GM23338 (cell line): ENCODE measurements around the gene B3GALT5. TPM values are rescaled to one million over a fixed set of nuclear protein-coding genes. Genes with fewer than 3 reads are reported as not detected.
A peak's percentile ranks its signal among the peaks of the same experiment; 100 is the strongest.

Experiments used
- ATAC-seq: fragments of 200-7000 bp; cut with Tn5 transposase; 3 replicates; pipeline ENCODE4 v1.9.1; 2020
- DNase-seq: peaks from one replicate; pipeline ENCODE4 v3.0.0-alpha.2; 2015; ENCODE audit warnings: low spot score
- H2AFZ ChIP-seq: fragments of 200-600 bp; sonication (generic); 2 replicates; pipeline ENCODE4 v1.8.0; 2016; ENCODE audit warnings: antibody characterized with exemption, mild to moderate bottlenecking, moderate library complexity
- H3F3A ChIP-seq: fragments of 200-600 bp; sonication (generic); replicated peaks from 2 replicates; pipeline ENCODE4 v1.8.0; 2017; ENCODE audit warnings: antibody characterized with exemption, mixed run types, low read depth
- H3K27ac ChIP-seq: fragments of 200-600 bp; sonication (generic); 2 replicates; pipeline ENCODE4 v1.6.1; 2016; ENCODE audit warnings: low read depth
- H3K27me3 ChIP-seq: fragments of 200-600 bp; sonication (generic); 2 replicates; pipeline ENCODE4 v1.8.0; 2016; ENCODE audit warnings: mild to moderate bottlenecking, mixed run types, moderate library complexity; ENCODE audit not compliant: insufficient read depth
- H3K36me3 ChIP-seq: fragments of 200-600 bp; sonication (generic); 2 replicates; pipeline ENCODE4 v1.8.0; 2016; ENCODE audit warnings: mild to moderate bottlenecking; ENCODE audit not compliant: insufficient read depth
- H3K4me1 ChIP-seq: fragments of 200-600 bp; sonication (generic); 2 replicates; pipeline ENCODE4 v1.8.0; 2016; ENCODE audit warnings: mild to moderate bottlenecking, moderate library complexity; ENCODE audit not compliant: insufficient read depth
- H3K4me2 ChIP-seq: fragments of 200-600 bp; sonication (generic); 2 replicates; pipeline ENCODE4 v1.7.1; 2017; ENCODE audit warnings: mixed run types
- H3K4me3 ChIP-seq: fragments of 200-600 bp; sonication (generic); 2 replicates; pipeline ENCODE4 v1.6.1; 2016; ENCODE audit warnings: mixed run types
- H3K79me2 ChIP-seq: fragments of 200-600 bp; sonication (generic); replicated peaks from 2 replicates; pipeline ENCODE4 v1.8.0; 2017; ENCODE audit warnings: mild to moderate bottlenecking; ENCODE audit not compliant: insufficient read depth
- H3K9me2 ChIP-seq: fragments of 200-600 bp; sonication (generic); 2 replicates; pipeline ENCODE4 v1.8.0; 2017; ENCODE audit not compliant: insufficient read depth
- H4K20me1 ChIP-seq: fragments of 200-600 bp; sonication (generic); replicated peaks from 2 replicates; pipeline ENCODE4 v1.8.0; 2017; ENCODE audit warnings: mild to moderate bottlenecking; ENCODE audit not compliant: insufficient read depth
- H3K27ac Mint-ChIP-seq: 2 replicates; pipeline ENCODE4 v1.8.0; 2020; ENCODE audit warnings: inconsistent platforms, mild to moderate bottlenecking, moderate library complexity, mixed read lengths
- H3K27me3 Mint-ChIP-seq: 3 replicates; pipeline ENCODE4 v1.8.0; 2022; ENCODE audit warnings: low read depth, mild to moderate bottlenecking, moderate library complexity, mixed read lengths, inconsistent platforms; ENCODE audit not compliant: insufficient read depth, poor library complexity
- H3K36me3 Mint-ChIP-seq: 3 replicates; pipeline ENCODE4 v1.8.0; 2021; ENCODE audit warnings: low read depth, mild to moderate bottlenecking, inconsistent platforms, moderate library complexity, mixed read lengths
- H3K4me1 Mint-ChIP-seq: 3 replicates; pipeline ENCODE4 v1.8.0; 2020; ENCODE audit warnings: mild to moderate bottlenecking, inconsistent platforms, mixed read lengths
- H3K4me3 Mint-ChIP-seq: 3 replicates; pipeline ENCODE4 v1.8.0; 2021; ENCODE audit warnings: moderate library complexity, mild to moderate bottlenecking, inconsistent platforms, mixed read lengths
- H3K9me3 Mint-ChIP-seq: 3 replicates; pipeline ENCODE4 v1.8.0; 2020; ENCODE audit warnings: moderate library complexity, mild to moderate bottlenecking, inconsistent platforms, mixed read lengths
- ZNF331 ChIP-seq: fragments of 250-450 bp; sonication (Bioruptor Pico); IDR thresholded peaks from 2 replicates; pipeline ENCODE4 v1.5.0; 2020; ENCODE audit warnings: low read depth, mild to moderate bottlenecking, moderate library complexity
- ZNF462 ChIP-seq: fragments of 250-450 bp; sonication (Bioruptor Pico); IDR thresholded peaks from 2 replicates; pipeline ENCODE4 v1.5.0; 2020; ENCODE audit warnings: mild to moderate bottlenecking, moderate library complexity
- polyA plus RNA-seq: library from polyadenylated mRNA; unstranded; fragments of >200 nt; fragmentation: Nextera tagmentation; extraction: Ambion mirVana; gene quantifications from 2 replicates; pipeline ENCODE4 v1.2.1, GENCODE V29; 2016
- total RNA-seq: library from RNA; depleted of rRNA; stranded (reverse); fragments of >200 nt; shearing (Covaris generic); gene quantifications from 2 replicates; pipeline ENCODE4 v1.2.3, GENCODE V29; 2014
- TF ChIP-seq, protein P1 (sequence below), 2 experiments: fragments of 200-600 bp in 1 of 2; sonication (generic) in 1 of 2; conservative IDR thresholded peaks; 2 replicates each; pipeline versions ENCODE4 v1.5.1 to v1.6.1; 2016 to 2017; ENCODE audit warnings: antibody characterized with exemption in 2 of 2, low read depth in 2 of 2, mild to moderate bottlenecking in 2 of 2, moderate library complexity in 1 of 2

The B3GALT5 gene
- total and polyA plus RNA-seq, 2 experiments from 2014 or later = 6.2 to 37.5 TPM

DNA sequence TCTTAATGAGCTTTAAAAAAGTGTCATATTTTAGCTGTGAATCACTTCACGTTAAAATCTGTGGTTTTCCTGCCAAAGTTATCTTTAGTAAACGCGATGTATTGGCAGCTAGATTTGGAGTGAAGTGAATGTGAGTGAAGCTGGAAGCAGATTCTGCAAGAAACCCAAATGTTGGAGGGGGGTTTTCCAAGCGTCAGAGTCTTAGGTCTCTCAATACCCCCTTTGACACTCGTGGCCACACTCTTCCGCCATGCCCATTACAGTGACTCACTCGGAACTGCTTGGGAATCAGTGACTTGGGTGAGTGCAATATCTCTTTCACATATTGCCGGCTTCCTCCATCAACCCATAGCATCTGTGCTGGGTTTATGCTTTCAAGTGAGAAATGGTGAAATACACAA lies 17.5 kb downstream of the B3GALT5 start (continued):
- TF ChIP-seq ZNF462 (CRISPR knock-in tag) = no peak

- Mint-ChIP-seq H3K9me3 (no peaks in the 10 kb centered on the region), H3K27ac (no peak overlapping the region), H3K4me1 (peaks cover 65% of the 10 kb centered on the region), H3K27me3 (peaks cover 10% of the 10 kb centered on the region), H3K36me3 (peaks cover 55% of the 10 kb centered on the region), H3K4me3 (no peak overlapping the region)
- Histone ChIP-seq H3K27me3 (no peaks in the 10 kb centered on the region), H3K27ac (peak overlapping the region; percentile 55; the same call in 1 of the 2 replicates), H3K4me1 (peaks cover 46% of the 10 kb centered on the region), H3F3A (no peaks in the 10 kb centered on the region), H3K4me2 (0 out of 2 replicates have a peak overlapping the region, but pooled peaks have one; percentile 23), H3K36me3 (no peaks in the 10 kb centered on the region), H2AFZ (no peak overlapping the region), H3K9me2 (peaks cover 16% of the 10 kb centered on the region; the same call in 1 of the 2 replicates), H3K4me3 (no peak overlapping the region), H3K79me2 (peaks cover 100% of the 10 kb centered on the region), H4K20me1 (no peaks in the 10 kb centered on the region)
- DNase-seq = no peak
- no peak for TF ChIP-seq ZNF331 (CRISPR knock-in tag)
- TF ChIP-seq, protein P1, sequence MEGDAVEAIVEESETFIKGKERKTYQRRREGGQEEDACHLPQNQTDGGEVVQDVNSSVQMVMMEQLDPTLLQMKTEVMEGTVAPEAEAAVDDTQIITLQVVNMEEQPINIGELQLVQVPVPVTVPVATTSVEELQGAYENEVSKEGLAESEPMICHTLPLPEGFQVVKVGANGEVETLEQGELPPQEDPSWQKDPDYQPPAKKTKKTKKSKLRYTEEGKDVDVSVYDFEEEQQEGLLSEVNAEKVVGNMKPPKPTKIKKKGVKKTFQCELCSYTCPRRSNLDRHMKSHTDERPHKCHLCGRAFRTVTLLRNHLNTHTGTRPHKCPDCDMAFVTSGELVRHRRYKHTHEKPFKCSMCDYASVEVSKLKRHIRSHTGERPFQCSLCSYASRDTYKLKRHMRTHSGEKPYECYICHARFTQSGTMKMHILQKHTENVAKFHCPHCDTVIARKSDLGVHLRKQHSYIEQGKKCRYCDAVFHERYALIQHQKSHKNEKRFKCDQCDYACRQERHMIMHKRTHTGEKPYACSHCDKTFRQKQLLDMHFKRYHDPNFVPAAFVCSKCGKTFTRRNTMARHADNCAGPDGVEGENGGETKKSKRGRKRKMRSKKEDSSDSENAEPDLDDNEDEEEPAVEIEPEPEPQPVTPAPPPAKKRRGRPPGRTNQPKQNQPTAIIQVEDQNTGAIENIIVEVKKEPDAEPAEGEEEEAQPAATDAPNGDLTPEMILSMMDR (conservative IDR thresholded peaks at IDR 0.05; ENCODE audit: low read depth in 2 of 2) = peak in 1 of 2 experiments; percentile 18; a peak in 1 of 4 replicates
- ATAC-seq = no peak
Observed at GRCh38 chr21:39630827-39631226, 18.1 kb downstream of the B3GALT5 start.
